Osteoblast (primary cell): ENCODE results near the gene SNRNP70. TPM values are rescaled to one million over a fixed set of nuclear protein-coding genes. Genes with fewer than 3 reads are reported as not detected.

ENCODE experiments used
- DNase-seq: peaks from one replicate; pipeline ENCODE4 v3.0.0; 2011; ENCODE audit warnings: low spot score, mixed read lengths; ENCODE audit not compliant: insufficient read length; ENCODE audit errors: missing footprints
- H2AFZ ChIP-seq: 2 replicates; pipeline ENCODE4 v1.6.0; 2011; ENCODE audit warnings: mild to moderate bottlenecking, low read length
- H3K27ac ChIP-seq: 2 replicates; pipeline ENCODE4 v1.5.1; 2011; ENCODE audit warnings: mild to moderate bottlenecking, low read depth, low read length, moderate library complexity
- H3K27me3 ChIP-seq: 2 replicates; pipeline ENCODE4 v1.6.0; 2012; ENCODE audit warnings: mild to moderate bottlenecking, control low read depth, inconsistent platforms, low read length, moderate library complexity; ENCODE audit not compliant: insufficient read depth
- H3K36me3 ChIP-seq: 2 replicates; pipeline ENCODE4 v1.5.1; 2011; ENCODE audit warnings: mild to moderate bottlenecking, low read length, control low read depth, moderate library complexity; ENCODE audit not compliant: insufficient read depth
- H3K4me1 ChIP-seq: 2 replicates; pipeline ENCODE4 v1.5.1; 2011; ENCODE audit warnings: mild to moderate bottlenecking, low read length, control low read depth, moderate library complexity; ENCODE audit not compliant: insufficient read depth
- H3K4me2 ChIP-seq: 2 replicates; pipeline ENCODE4 v1.6.0; 2011; ENCODE audit warnings: mild to moderate bottlenecking, low read length; ENCODE audit not compliant: insufficient read depth
- H3K4me3 ChIP-seq: fragments of 200-600 bp; sonication (generic); 3 replicates; pipeline ENCODE4 v1.5.1; 2012; ENCODE audit warnings: mild to moderate bottlenecking, low read length, inconsistent platforms; ENCODE audit not compliant: insufficient read depth
- H3K79me2 ChIP-seq: 2 replicates; pipeline ENCODE4 v1.6.0; 2012; ENCODE audit warnings: mild to moderate bottlenecking, low read length, control low read depth, inconsistent platforms; ENCODE audit not compliant: insufficient read depth
- H3K9me3 ChIP-seq: 2 replicates; pipeline ENCODE4 v1.5.1; 2011; ENCODE audit warnings: low read depth, low read length, control low read depth
- H4K20me1 ChIP-seq: 2 replicates; pipeline ENCODE4 v1.6.0; 2012; ENCODE audit warnings: mild to moderate bottlenecking, low read length, control low read depth; ENCODE audit not compliant: insufficient read depth
- total RNA-seq: library from RNA; depleted of rRNA; stranded (reverse); fragments of >200 nt; gene quantifications from 2 replicates; pipeline ENCODE4 v1.2.3, GENCODE V29; 2012
- TF ChIP-seq, protein P1 (sequence below): IDR thresholded peaks from 2 replicates; pipeline ENCODE4 v1.5.1; 2011; ENCODE audit warnings: mild to moderate bottlenecking, low read depth, low read length, moderate library complexity; ENCODE audit errors: extremely low read depth

SNRNP70 gene
- total RNA-seq, 1 donor = 111 TPM

DNA sequence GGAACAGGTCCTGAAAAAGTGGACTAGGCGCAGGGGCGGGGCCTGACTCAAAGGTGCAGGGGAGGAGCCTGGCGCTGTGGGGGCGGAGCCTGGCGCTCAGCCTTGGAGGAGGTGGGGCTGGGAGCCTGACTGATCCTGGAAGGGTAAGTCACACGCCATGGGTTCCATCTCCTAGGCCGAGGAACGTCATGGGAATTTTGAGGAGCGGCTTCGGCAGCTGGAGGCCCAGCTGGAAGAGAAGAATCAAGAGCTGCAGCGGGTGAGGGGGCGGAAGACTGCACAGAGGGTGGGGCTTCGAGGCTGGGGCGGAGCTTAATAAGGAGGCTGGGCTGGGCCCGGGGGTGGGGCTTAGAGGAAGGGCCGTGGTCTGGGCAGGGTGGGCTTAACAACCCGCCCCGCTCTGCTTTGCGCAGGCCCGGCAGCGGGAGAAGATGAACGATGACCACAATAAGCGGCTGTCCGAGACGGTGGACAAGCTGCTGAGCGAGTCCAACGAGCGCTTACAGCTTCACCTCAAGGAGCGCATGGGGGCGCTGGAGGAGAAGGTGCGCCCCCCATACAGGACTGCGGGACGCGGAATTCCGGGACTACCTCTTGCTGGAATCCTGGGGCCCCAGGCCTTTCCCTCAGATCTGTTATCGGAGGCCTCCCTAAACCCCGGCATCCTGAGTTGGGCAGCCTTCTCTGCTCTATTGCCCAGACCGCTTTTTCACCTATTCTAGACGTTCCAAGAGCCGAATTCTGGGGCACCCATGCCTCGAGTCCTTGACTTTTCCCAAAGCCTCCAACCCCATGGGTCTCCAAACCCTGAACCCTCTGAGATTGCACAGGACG, 48.6 kb downstream of the SNRNP70 start:
- Histone ChIP-seq H3K27ac (no peak overlapping the region), H3K79me2 (no peaks in the 10 kb centered on the region), H2AFZ (no peak overlapping the region), H3K36me3 (no peaks in the 10 kb centered on the region), H3K4me1 (no peaks in the 10 kb centered on the region), H3K4me2 (no peak overlapping the region), H4K20me1 (no peaks in the 10 kb centered on the region), H3K9me3 (no peaks in the 10 kb centered on the region), H3K4me3 (peak overlapping the region; percentile 10), H3K27me3 (no peaks in the 10 kb centered on the region)
- TF ChIP-seq, protein P1, sequence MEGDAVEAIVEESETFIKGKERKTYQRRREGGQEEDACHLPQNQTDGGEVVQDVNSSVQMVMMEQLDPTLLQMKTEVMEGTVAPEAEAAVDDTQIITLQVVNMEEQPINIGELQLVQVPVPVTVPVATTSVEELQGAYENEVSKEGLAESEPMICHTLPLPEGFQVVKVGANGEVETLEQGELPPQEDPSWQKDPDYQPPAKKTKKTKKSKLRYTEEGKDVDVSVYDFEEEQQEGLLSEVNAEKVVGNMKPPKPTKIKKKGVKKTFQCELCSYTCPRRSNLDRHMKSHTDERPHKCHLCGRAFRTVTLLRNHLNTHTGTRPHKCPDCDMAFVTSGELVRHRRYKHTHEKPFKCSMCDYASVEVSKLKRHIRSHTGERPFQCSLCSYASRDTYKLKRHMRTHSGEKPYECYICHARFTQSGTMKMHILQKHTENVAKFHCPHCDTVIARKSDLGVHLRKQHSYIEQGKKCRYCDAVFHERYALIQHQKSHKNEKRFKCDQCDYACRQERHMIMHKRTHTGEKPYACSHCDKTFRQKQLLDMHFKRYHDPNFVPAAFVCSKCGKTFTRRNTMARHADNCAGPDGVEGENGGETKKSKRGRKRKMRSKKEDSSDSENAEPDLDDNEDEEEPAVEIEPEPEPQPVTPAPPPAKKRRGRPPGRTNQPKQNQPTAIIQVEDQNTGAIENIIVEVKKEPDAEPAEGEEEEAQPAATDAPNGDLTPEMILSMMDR = no peak
- peak; percentile 92 for DNase-seq

DNA sequence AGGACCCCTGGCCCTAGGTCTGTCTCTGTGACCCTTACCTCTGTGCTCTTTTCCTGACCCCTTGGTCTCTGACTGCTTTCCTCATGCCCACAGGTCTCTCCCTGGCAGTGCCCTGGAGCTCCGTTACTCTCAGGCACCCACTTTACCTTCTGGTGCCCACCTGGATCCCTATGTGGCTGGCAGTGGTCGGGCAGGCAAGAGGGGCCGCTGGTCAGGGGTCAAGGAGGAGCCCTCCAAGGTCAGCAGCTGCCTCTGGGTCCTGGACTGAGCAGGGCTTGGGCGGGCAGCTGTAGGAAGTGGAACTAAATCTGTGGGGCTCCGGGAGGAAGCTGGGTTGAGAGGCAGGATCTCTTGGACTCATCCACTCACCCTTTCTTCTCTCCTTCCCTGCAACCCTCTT, 50.4 kb downstream of the SNRNP70 start:
- no peaks in the 10 kb centered on the region for H3K36me3 ChIP-seq
- H2AFZ ChIP-seq = no peak overlapping the region
- no peaks in the 10 kb centered on the region for H3K9me3 ChIP-seq
- H3K27ac ChIP-seq = no peak overlapping the region
- no peak overlapping the region for H3K4me3 ChIP-seq
- no peaks in the 10 kb centered on the region for H3K27me3 ChIP-seq
- H3K79me2 ChIP-seq = no peaks in the 10 kb centered on the region
- DNase-seq = peak; percentile 55
- TF ChIP-seq, protein P1 = no peak
- no peak overlapping the region for H3K4me2 ChIP-seq
- no peaks in the 10 kb centered on the region for H4K20me1 ChIP-seq
- no peaks in the 10 kb centered on the region for H3K4me1 ChIP-seq

DNA sequence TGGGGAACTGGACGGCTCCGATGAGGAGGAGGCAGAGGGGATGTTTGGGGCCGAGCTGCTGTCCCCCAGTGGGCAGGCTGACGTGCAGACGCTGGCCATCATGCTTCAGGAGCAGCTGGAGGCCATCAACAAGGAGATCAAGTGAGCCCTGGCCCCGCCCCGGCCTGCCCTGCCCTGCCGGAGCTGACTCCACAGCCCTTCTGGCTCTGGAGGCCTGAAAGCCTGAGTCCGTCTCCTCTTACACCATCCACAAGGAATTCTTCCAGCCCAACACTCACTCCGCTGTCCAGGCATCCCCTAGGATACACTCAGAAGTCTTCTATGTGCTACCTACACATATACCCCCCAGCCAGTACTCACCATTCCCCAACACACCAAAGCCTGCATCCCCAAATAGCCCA, 51.5 kb downstream of the SNRNP70 start:
- H3K36me3 ChIP-seq = no peaks in the 10 kb centered on the region
- peak; percentile 54 for DNase-seq
- no peaks in the 10 kb centered on the region for H3K27me3 ChIP-seq
- H2AFZ ChIP-seq = no peak overlapping the region
- H3K4me3 ChIP-seq = no peak overlapping the region
- TF ChIP-seq, protein P1 = no peak
- H3K27ac ChIP-seq = no peak overlapping the region
- H4K20me1 ChIP-seq = no peaks in the 10 kb centered on the region
- no peaks in the 10 kb centered on the region for H3K9me3 ChIP-seq
- H3K79me2 ChIP-seq = no peaks in the 10 kb centered on the region
- no peak overlapping the region for H3K4me2 ChIP-seq
- H3K4me1 ChIP-seq = no peaks in the 10 kb centered on the region

DNA sequence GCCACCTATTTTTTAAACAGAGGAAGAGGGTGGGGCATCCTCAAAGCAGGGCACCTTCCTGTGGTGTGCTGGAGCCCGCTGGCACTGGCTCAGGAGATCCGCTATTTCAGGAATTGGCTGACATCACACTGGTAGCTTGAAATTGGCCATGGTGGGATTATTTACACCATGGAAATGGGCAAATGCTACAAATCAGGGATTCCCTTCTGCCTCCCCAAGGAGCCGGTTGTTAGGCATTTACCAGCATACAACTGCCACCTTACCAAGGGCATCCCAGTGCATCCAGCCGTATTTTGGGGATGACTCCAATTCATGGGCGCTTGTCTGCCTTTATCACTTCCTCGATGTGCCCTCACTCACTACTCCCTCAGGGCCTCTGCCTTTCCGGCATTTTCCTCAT, 55.7 kb downstream of the SNRNP70 start:
- no peak overlapping the region for H3K4me2 ChIP-seq
- peak; percentile 2 for DNase-seq
- H3K79me2 ChIP-seq = no peaks in the 10 kb centered on the region
- H3K36me3 ChIP-seq = no peaks in the 10 kb centered on the region
- no peaks in the 10 kb centered on the region for H3K27me3 ChIP-seq
- no peak overlapping the region for H3K27ac ChIP-seq
- no peaks in the 10 kb centered on the region for H4K20me1 ChIP-seq
- no peak overlapping the region for H3K4me3 ChIP-seq
- peaks cover 12% of the 10 kb centered on the region for H3K4me1 ChIP-seq
- no peak overlapping the region for H2AFZ ChIP-seq
- TF ChIP-seq, protein P1 = no peak
- no peaks in the 10 kb centered on the region for H3K9me3 ChIP-seq
